ENCODE data around the gene NDUFAB1. TPM values are rescaled to one million over a fixed set of nuclear protein-coding genes. Genes with fewer than 3 reads are reported as not detected.

Gene NDUFAB1
- total and polyA plus RNA-seq, 2 of the 13 experiments (the other 11 are each of a cell fraction or from before 2014, with no cell fraction given), result 221 to 601 TPM

- TF ChIP-seq HOMEZ (CRISPR knock-in tag; IDR thresholded peaks at IDR 0.05; ENCODE audit: low read depth) (0 out of 2 replicates have a peak, but pooled peaks have one; percentile 41), ZNF614 (CRISPR knock-in tag; IDR thresholded peaks at IDR 0.05; ENCODE audit: borderline replicate concordance) (peak; percentile 71; the same call in 1 of the 2 replicates), ZMYM3 (CRISPR knock-in tag; IDR thresholded peaks at IDR 0.05) (peak; percentile 65), NFYB (CRISPR knock-in tag; IDR thresholded peaks at IDR 0.05) (peak; percentile 95), IRF9 (CRISPR knock-in tag; IDR thresholded peaks at IDR 0.05; ENCODE audit: borderline replicate concordance) (peak; percentile 97), HES4 (CRISPR knock-in tag; IDR thresholded peaks at IDR 0.05; ENCODE audit: borderline replicate concordance) (peak; percentile 61; the same call in 1 of the 2 replicates), ISX (CRISPR knock-in tag; conservative IDR thresholded peaks at IDR 0.05) (peak; percentile 99), ARID5B (CRISPR knock-in tag; IDR thresholded peaks at IDR 0.05) (peak; percentile 70), NFATC3 (CRISPR knock-in tag; IDR thresholded peaks at IDR 0.05) (peak; percentile 99), ZNF207 (IDR thresholded peaks at IDR 0.05; ENCODE audit: borderline replicate concordance) (no peak), HOXA9 (CRISPR knock-in tag; IDR thresholded peaks at IDR 0.05; ENCODE audit: borderline replicate concordance) (no peak; the same call in 1 of the 2 replicates), ZNF644 (CRISPR knock-in tag; IDR thresholded peaks at IDR 0.05; ENCODE audit: low read depth) (peak; percentile 10; the same call in 1 of the 2 replicates), SATB2 (CRISPR knock-in tag; IDR thresholded peaks at IDR 0.05) (peak; percentile 99), TGIF2 (CRISPR knock-in tag; IDR thresholded peaks at IDR 0.05) (peak; percentile 43), LCORL (IDR thresholded peaks at IDR 0.05) (no peak), LCORL (CRISPR knock-in tag; IDR thresholded peaks at IDR 0.05) (no peak; the same call in 1 of the 2 replicates), GLI4 (CRISPR knock-in tag; IDR thresholded peaks at IDR 0.05; ENCODE audit: borderline replicate concordance) (no peak), ZNF235 (CRISPR knock-in tag; IDR thresholded peaks at IDR 0.05; ENCODE audit: borderline replicate concordance) (peak; percentile 99), MATR3 (CRISPR knock-in tag; IDR thresholded peaks at IDR 0.05) (no peak), ESRRA (CRISPR knock-in tag; IDR thresholded peaks at IDR 0.05; ENCODE audit: low read depth) (peak; percentile 89), MNT (IDR thresholded peaks at IDR 0.05) (peak; percentile 83), ZNF432 (CRISPR knock-in tag; IDR thresholded peaks at IDR 0.05; ENCODE audit: borderline replicate concordance) (no peak)
Measured at GRCh38 chr16:23640931-23641765, 45.0 kb upstream of the NDUFAB1 start, which contains the start of the genes DCTN5 and PALB2 (continued).

Data from HepG2 (cell line).